GM12875 (cell line): ENCODE measurements around the gene MCCD1.

Source experiments
- H3K4me3 ChIP-seq: one replicate; pipeline ENCODE4 v1.5.1; 2011; ENCODE audit warnings: low read depth, low read length, control low read depth
- TF ChIP-seq, protein P1 (sequence below): IDR thresholded peaks from 2 replicates; pipeline ENCODE4 v1.5.1; 2011; ENCODE audit warnings: low read depth, mild to moderate bottlenecking, control low read depth, inconsistent platforms, low read length, moderate library complexity, borderline replicate concordance; ENCODE audit not compliant: insufficient read depth

MCCD1 gene

DNA sequence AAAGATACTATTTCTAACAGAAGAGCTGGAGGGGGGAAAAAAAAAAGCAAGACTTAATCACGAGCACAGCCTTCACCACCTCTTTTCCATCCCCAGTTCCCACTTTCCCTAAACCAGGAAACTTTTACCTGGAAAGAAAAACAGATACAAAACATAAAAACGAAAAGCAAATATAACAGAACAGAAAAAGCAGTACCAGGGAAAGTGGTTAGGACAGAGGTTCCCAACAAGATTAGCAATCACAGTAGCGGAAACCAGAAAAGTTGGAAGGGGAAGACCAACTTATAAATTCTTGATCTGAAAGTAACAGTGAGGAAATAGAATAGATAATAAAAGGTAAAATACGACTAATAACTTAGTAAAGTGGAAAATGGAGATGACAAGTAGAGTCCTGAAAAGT, 11.9 kb downstream of the MCCD1 start:
- TF ChIP-seq, protein P1, sequence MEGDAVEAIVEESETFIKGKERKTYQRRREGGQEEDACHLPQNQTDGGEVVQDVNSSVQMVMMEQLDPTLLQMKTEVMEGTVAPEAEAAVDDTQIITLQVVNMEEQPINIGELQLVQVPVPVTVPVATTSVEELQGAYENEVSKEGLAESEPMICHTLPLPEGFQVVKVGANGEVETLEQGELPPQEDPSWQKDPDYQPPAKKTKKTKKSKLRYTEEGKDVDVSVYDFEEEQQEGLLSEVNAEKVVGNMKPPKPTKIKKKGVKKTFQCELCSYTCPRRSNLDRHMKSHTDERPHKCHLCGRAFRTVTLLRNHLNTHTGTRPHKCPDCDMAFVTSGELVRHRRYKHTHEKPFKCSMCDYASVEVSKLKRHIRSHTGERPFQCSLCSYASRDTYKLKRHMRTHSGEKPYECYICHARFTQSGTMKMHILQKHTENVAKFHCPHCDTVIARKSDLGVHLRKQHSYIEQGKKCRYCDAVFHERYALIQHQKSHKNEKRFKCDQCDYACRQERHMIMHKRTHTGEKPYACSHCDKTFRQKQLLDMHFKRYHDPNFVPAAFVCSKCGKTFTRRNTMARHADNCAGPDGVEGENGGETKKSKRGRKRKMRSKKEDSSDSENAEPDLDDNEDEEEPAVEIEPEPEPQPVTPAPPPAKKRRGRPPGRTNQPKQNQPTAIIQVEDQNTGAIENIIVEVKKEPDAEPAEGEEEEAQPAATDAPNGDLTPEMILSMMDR, result no peak
- H3K4me3 ChIP-seq, result peak overlapping the region; percentile 67

DNA sequence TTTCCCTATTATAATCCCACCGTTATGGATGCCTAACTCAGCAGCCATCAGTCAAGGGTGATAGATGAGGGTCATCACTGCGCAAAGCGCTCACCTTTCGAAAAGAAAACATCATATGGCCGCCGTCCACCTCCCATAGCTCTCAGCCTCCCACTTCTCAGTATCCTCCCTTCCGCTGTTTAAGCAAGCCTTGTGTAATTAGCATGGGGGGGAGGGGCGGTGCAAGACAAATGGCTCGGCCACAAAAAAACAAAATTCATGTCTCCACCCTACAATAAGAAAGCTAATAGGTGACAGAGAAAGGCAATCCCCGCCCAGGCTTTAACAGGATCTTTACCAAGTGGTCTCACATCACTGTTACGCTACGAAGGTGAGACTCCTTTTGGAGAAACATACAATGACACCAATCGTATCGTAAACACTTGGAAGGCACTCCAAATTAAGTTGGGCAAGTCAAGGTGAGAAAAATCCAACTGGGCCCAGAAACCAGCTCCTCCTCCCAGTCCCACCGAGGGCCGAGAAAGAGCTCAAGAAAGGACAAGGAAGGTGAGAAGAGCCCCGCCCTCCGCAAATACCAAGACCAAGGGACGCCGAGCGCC, 12.4 kb downstream of the MCCD1 start:
- peak overlapping the region; percentile 67 for H3K4me3 ChIP-seq
- TF ChIP-seq, protein P1, result no peak

GRCh38 chr6:31541658-31542521, 13.1 kb downstream of the MCCD1 start, which contains the start of gene DDX39B:
Gene DDX39B (minus strand): TSS chr6:31542003. CDS start chr6:31540532, 1,471 bp downstream.
- peak within 1 kb of the TSS; percentile 67 for H3K4me3 ChIP-seq
- TF ChIP-seq, protein P1, result no peak

DNA sequence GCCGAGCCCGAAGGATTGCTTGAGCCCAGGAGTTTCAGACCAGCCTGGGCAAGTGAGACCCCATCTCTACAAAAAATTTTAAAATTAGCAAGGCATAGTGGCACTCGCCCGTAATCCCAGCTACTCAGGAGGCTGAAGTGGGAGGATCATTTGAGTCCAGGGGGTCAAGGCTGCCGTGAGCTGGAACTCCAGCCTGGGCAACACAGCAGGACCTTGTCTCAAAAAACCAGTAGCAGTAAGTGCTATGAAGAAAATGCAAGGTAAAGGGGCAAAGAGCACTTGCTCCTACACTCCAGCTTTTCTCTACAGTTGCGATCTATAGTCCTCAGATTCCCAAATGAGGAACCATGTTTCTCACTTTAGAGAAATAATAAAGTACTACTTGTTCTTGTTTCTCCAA, 14.9 kb downstream of the MCCD1 start:
- TF ChIP-seq, protein P1, result no peak
- no peak overlapping the region for H3K4me3 ChIP-seq

GRCh38 chr6:31544676-31545075, 15.9 kb downstream of the MCCD1 start:
- H3K4me3 ChIP-seq, result no peak overlapping the region
- TF ChIP-seq, protein P1, result no peak

GRCh38 chr6:31545291-31545690, 16.5 kb downstream of the MCCD1 start:
- no peak overlapping the region for H3K4me3 ChIP-seq
- TF ChIP-seq, protein P1, result no peak
